ENCODE results near the gene RTRAF. TPM values are rescaled to one million over a fixed set of nuclear protein-coding genes. Genes with fewer than 3 reads are reported as not detected.

Gene RTRAF
- total and polyA plus RNA-seq, 10 of the 15 experiments (the other 5 are each of a cell fraction or from before 2014, with no cell fraction given) = 248 to 540 (median 368) TPM

- TF ChIP-seq ZNF207 (IDR thresholded peaks at IDR 0.05; ENCODE audit: borderline replicate concordance) = no peak
- no peak for TF ChIP-seq CEBPB (IDR thresholded peaks at IDR 0.05; ENCODE audit: borderline replicate concordance in 1 of 2, low read depth in 2 of 2, low read length in 2 of 2)
- TF ChIP-seq BCL3 (IDR thresholded peaks at IDR 0.05; ENCODE audit: borderline replicate concordance, insufficient read depth, low read depth, low read length, poor library complexity, severe bottlenecking) = no peak
Observed at GRCh38 chr14:51998348-51998747, 9.0 kb downstream of the RTRAF start (continued).

DNA sequence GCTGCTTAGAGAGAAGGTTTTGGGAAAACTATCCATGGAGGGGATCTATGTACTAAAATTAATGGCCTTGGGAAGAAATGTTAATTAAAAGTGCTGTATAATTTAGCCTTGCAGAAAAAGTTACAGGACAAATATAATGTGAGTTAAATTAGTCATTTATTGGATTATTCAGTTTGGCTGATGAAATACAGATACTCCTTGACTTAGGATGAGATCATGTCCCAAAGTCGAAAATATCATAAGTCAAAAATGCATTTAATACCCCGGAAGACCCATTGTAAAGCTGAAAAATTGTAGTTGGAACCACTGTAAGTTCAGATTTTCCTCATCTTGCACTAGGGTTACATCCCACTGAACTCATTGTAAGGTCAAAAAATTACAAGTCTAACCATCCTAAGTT, 9.7 kb downstream of the RTRAF start:
- 40% methylated on average over 2 of the region's 2 CpGs for whole genome bisulfite sequencing (ENCODE audit: insufficient coverage, insufficient replicate concordance, low lambda C conversion rate, missing lambda C conversion rate)
- H3K27me3 ChIP-seq (replicated peaks in 1 of 2; ENCODE audit: control insufficient read depth in 2 of 2, insufficient read depth in 2 of 2, low read length in 1 of 2) = no peaks in the 10 kb centered on the region
- TF ChIP-seq BCL3 (IDR thresholded peaks at IDR 0.05; ENCODE audit: borderline replicate concordance, insufficient read depth, low read depth, low read length, poor library complexity, severe bottlenecking) = no peak
- no peak for TF ChIP-seq EP300 (IDR thresholded peaks at IDR 0.05; ENCODE audit: borderline replicate concordance in 1 of 2, control insufficient read depth in 1 of 2, low read depth in 2 of 2, low read length in 2 of 2)
- TF ChIP-seq ZNF24 (IDR thresholded peaks at IDR 0.05) = no peak
- TF ChIP-seq POLR2A (IDR thresholded peaks at IDR 0.05; ENCODE audit: low read depth, low read length) = no peak
- no peak for TF ChIP-seq KLF5 (IDR thresholded peaks at IDR 0.05; ENCODE audit: partially characterized antibody)
- no peak for TF ChIP-seq BRCA1 (IDR thresholded peaks at IDR 0.05; ENCODE audit: low read depth, low read length)
- BruUV-seq (replicated peaks) = no TSS peak
- CTCF ChIA-PET = no interaction called here
- H3K27ac ChIP-seq (ENCODE audit: control insufficient read depth, insufficient read depth) = no peak overlapping the region
- no peak overlapping the region for H3K9ac ChIP-seq (ENCODE audit: control insufficient read depth, insufficient read depth, low read length)
- peaks cover 5 to 39% of the 10 kb centered on the region in 2 experiments for H3K36me3 ChIP-seq (ENCODE audit: control insufficient read depth in 2 of 2, insufficient read depth in 2 of 2, low read length in 1 of 2)
- H3K4me2 ChIP-seq (ENCODE audit: control insufficient read depth, insufficient read depth) = no peak overlapping the region
- in situ Hi-C loops (cut with MboI) = no loop called here
- H3K4me3 ChIP-seq = no peak overlapping the region
- intact Hi-C loops (cut with micrococcal nuclease; ENCODE audit: unreplicated experiment) = loop anchor here (5.0 to 10.0 kb wide), 2 partner anchors 273 to 476 kb away; no protein-coding TSS in a partner anchor
- H2AFZ ChIP-seq (ENCODE audit: control insufficient read depth, low read depth, low read length) = no peak overlapping the region
- H3K4me1 ChIP-seq (ENCODE audit: control insufficient read depth, insufficient read depth, low read length) = no peaks in the 10 kb centered on the region; the same call in 1 of the 2 replicates
- POLR2A ChIA-PET = no interaction called here
- SMC1A ChIA-PET (ENCODE audit: uncharacterized antibody, unreplicated experiment) = no interaction called here
- DNase-seq (ENCODE audit: low read depth, low spot score) = no peak
- H3K79me2 ChIP-seq (ENCODE audit: control insufficient read depth, insufficient read depth, low read length) = peaks cover 11% of the 10 kb centered on the region
- no peaks in the 10 kb centered on the region for H3K9me3 ChIP-seq (replicated peaks; ENCODE audit: control insufficient read depth, insufficient read depth, low read length)
- no peak for ATAC-seq
- FAIRE-seq = no peak
- RAD21 ChIA-PET (ENCODE audit: unreplicated experiment) = no interaction called here
- H4K20me1 ChIP-seq (ENCODE audit: control insufficient read depth, insufficient read depth) = no peaks in the 10 kb centered on the region; the same call in 1 of the 2 replicates
